GM12878 (cell line): ENCODE results near the gene POFUT2. TPM values are rescaled to one million over a fixed set of nuclear protein-coding genes. Genes with fewer than 3 reads are reported as not detected.

ENCODE experiments used
- ATAC-seq: fragments of 200-7000 bp; cut with Tn5 transposase; 3 replicates; pipeline ENCODE4 v1.9.1; 2020; ENCODE audit warnings: mild to moderate bottlenecking, moderate library complexity
- BruUV-seq: library from RNA; stranded (reverse); fragments of 400-500 nt; replicated peaks from 2 replicates; lab custom pipeline; 2021; lab: Mats Ljungman, UMichigan
- CTCF ChIA-PET: fragments of 300-600 bp; sonication (Branson Sonifier 250); formaldehyde crosslinking; extraction: SDS; loops from one replicate; lab custom pipeline; 2021; ENCODE audit warnings: inconsistent platforms; lab: Yijun Ruan, JAX
- POLR2A ChIA-PET: fragments of 350-600 bp; formaldehyde crosslinking; extraction: SDS; loops from one replicate; lab custom pipeline; 2021; ENCODE audit warnings: inconsistent platforms; lab: Charles Lee
- RAD21 ChIA-PET: fragments of 300-600 bp; sonication (Branson Sonifier 250); formaldehyde crosslinking; loops from one replicate; lab custom pipeline; 2023; ENCODE audit warnings: antibody characterized with exemption; ENCODE audit not compliant: unreplicated experiment; lab: Charles Lee
- SMC1A ChIA-PET: fragments of 300-600 bp; sonication (Branson Sonifier 250); formaldehyde crosslinking; loops from one replicate; lab custom pipeline; 2023; ENCODE audit not compliant: unreplicated experiment, uncharacterized antibody; lab: Charles Lee
- DNase-seq: peaks from one replicate; pipeline ENCODE4 v3.0.0-alpha.2; 2011; ENCODE audit warnings: low read depth, low spot score
- FAIRE-seq: peaks from 3 replicates; lab custom pipeline; 2011; peaks lifted over from hg19 to GRCh38; lab: Jason Lieb, UNC
- H2AFZ ChIP-seq: 2 replicates; pipeline ENCODE4 v1.6.0; 2011; ENCODE audit warnings: low read depth, low read length, control low read depth; ENCODE audit not compliant: control insufficient read depth
- H3K27ac ChIP-seq: 2 replicates; pipeline ENCODE4 v1.5.1; 2011; ENCODE audit warnings: control low read depth; ENCODE audit not compliant: control insufficient read depth, insufficient read depth
- H3K27me3 ChIP-seq, 2 experiments: replicated peaks in 1 of 2; 2 replicates each; pipeline versions ENCODE4 v1.6.0 to v1.6.1; 2011; ENCODE audit warnings: low read length in 1 of 2; ENCODE audit not compliant: control insufficient read depth in 2 of 2, insufficient read depth in 2 of 2
- H3K36me3 ChIP-seq, 2 experiments: 2 replicates each; pipeline ENCODE4 v1.5.1; 2011; ENCODE audit warnings: low read length in 1 of 2; ENCODE audit not compliant: control insufficient read depth in 2 of 2, insufficient read depth in 2 of 2
- H3K4me1 ChIP-seq: 2 replicates; pipeline ENCODE4 v1.6.1; 2011; ENCODE audit warnings: mild to moderate bottlenecking, low read length, moderate library complexity, mixed read lengths; ENCODE audit not compliant: control insufficient read depth, insufficient read depth
- H3K4me2 ChIP-seq: 2 replicates; pipeline ENCODE4 v1.6.0; 2011; ENCODE audit warnings: control low read depth; ENCODE audit not compliant: control insufficient read depth, insufficient read depth
- H3K4me3 ChIP-seq: fragments of 200-600 bp; sonication (generic); 2 replicates; pipeline ENCODE4 v1.5.1; 2016
- H3K79me2 ChIP-seq: 2 replicates; pipeline ENCODE4 v1.6.0; 2011; ENCODE audit warnings: low read length; ENCODE audit not compliant: control insufficient read depth, insufficient read depth
- H3K9ac ChIP-seq: 2 replicates; pipeline ENCODE4 v1.8.0; 2011; ENCODE audit warnings: low read length, control low read depth, mixed read lengths; ENCODE audit not compliant: control insufficient read depth, insufficient read depth
- H3K9me3 ChIP-seq: replicated peaks from 3 replicates; pipeline ENCODE4 v1.5.1; 2011; ENCODE audit warnings: mild to moderate bottlenecking, low read length; ENCODE audit not compliant: control insufficient read depth, insufficient read depth
- H4K20me1 ChIP-seq: 2 replicates; pipeline ENCODE4 v1.6.0; 2011; ENCODE audit not compliant: control insufficient read depth, insufficient read depth
- BMI1 ChIP-seq: fragments of 450-650 bp; IDR thresholded peaks from 2 replicates; pipeline ENCODE4 v1.6.1; 2016; ENCODE audit warnings: mild to moderate bottlenecking, moderate library complexity, borderline replicate concordance
- CBX3 ChIP-seq: fragments of 200-600 bp; sonication (generic); IDR thresholded peaks from 2 replicates; pipeline ENCODE4 v1.6.1; 2016; ENCODE audit warnings: low read depth, borderline replicate concordance
- CHD4 ChIP-seq: fragments of 200-600 bp; sonication (generic); IDR thresholded peaks from 2 replicates; pipeline ENCODE4 v1.6.1; 2016; ENCODE audit warnings: mild to moderate bottlenecking
- MEF2B ChIP-seq: fragments of 450-650 bp; IDR thresholded peaks from 2 replicates; pipeline ENCODE4 v1.6.1; 2018; ENCODE audit warnings: mild to moderate bottlenecking, moderate library complexity; ENCODE audit not compliant: partially characterized antibody, poor library complexity, severe bottlenecking
- PAX8 ChIP-seq: fragments of 450-650 bp; IDR thresholded peaks from 2 replicates; pipeline ENCODE4 v1.6.1; 2017; ENCODE audit warnings: mild to moderate bottlenecking, moderate library complexity
- RCOR1 ChIP-seq: conservative IDR thresholded peaks from 2 replicates; pipeline ENCODE4 v1.6.1; 2012; ENCODE audit warnings: low read depth, low read length, improper control_type of control experiment
- RUNX3 ChIP-seq: IDR thresholded peaks from 2 replicates; pipeline ENCODE4 v1.6.1; 2012; ENCODE audit warnings: low read length, inconsistent platforms
- SPI1 ChIP-seq: IDR thresholded peaks from 2 replicates; pipeline ENCODE4 v1.6.1; 2011; ENCODE audit warnings: low read depth, mild to moderate bottlenecking, low read length, moderate library complexity, borderline replicate concordance; ENCODE audit not compliant: insufficient read depth
- ZNF217 ChIP-seq: fragments of 450-650 bp; IDR thresholded peaks from 2 replicates; pipeline ENCODE4 v1.6.1; 2017; ENCODE audit warnings: antibody characterized with exemption, mild to moderate bottlenecking
- WGBS: methylation state at CpG from one replicate; pipeline ENCODE4 v1.1.6; 2016; ENCODE audit warnings: low lambda C conversion rate; ENCODE audit not compliant: insufficient replicate concordance, insufficient coverage; ENCODE audit errors: missing lambda C conversion rate; 5-methylcytosine and 5-hydroxymethylcytosine counted together
- in situ Hi-C: fragments of 300-500 bp; cut with MboI; formaldehyde crosslinking; loops from 9 replicates; pipeline ENCODE4 v1.14.3; 2018; ENCODE audit warnings: mixed read lengths
- intact Hi-C: fragments of 100-400 bp; cut with micrococcal nuclease; formaldehyde crosslinking; loops from one replicate; pipeline ENCODE4 v1.14.2; 2022; ENCODE audit not compliant: unreplicated experiment
- polyA plus RNA-seq, 11 experiments: library from polyadenylated mRNA; depleted of rRNA in 4 of 11; unstranded in 6 of 11; stranded (reverse) in 5 of 11; fragments of >200 nt; fragmentation: Nextera tagmentation in 4 of 11; fragmentation: Illumina TruSeq in 1 of 11; extraction: Ambion mirVana in 4 of 11; extraction: Trizol in 1 of 11; gene quantifications; 1 replicate in 1 of 11; 2 replicates in 10 of 11; pipeline versions ENCODE4 v1.2.1 to v1.2.3, GENCODE V29; 2011 to 2016; ENCODE audit warnings: inconsistent platforms in 2 of 11, missing spikeins in 2 of 11, low read depth in 1 of 11
- total RNA-seq, 4 experiments: library from RNA; depleted of rRNA in 3 of 4; stranded (reverse); fragments of >200 nt in 3 of 4; fragmentation: Illumina TruSeq in 1 of 4; extraction: Trizol in 1 of 4; gene quantifications; 2 replicates each; pipeline versions ENCODE4 v1.2.1 to v1.2.3, GENCODE V29; 2013 to 2021
- TF ChIP-seq, protein P1 (sequence below): fragments of 450-650 bp; IDR thresholded peaks from 2 replicates; pipeline ENCODE4 v1.6.1; 2018; ENCODE audit warnings: mild to moderate bottlenecking, low read depth, moderate library complexity; ENCODE audit not compliant: partially characterized antibody
- TF ChIP-seq, protein P2 (sequence below): fragments of 450-650 bp; IDR thresholded peaks from 2 replicates; pipeline ENCODE4 v1.6.1; 2017; ENCODE audit warnings: mild to moderate bottlenecking

Gene POFUT2
- total and polyA plus RNA-seq, 10 of the 15 experiments (the other 5 are each of a cell fraction or from before 2014, with no cell fraction given) = 1.2 to 15.1 (median 6.8) TPM

GRCh38 chr21:45303751-45304475 lies 16.2 kb upstream of the POFUT2 start:
- H3K27me3 ChIP-seq = no peaks in the 10 kb centered on the region
- no peaks in the 10 kb centered on the region for H3K36me3 ChIP-seq
- intact Hi-C loops = no loop called here
- H3K4me1 ChIP-seq = no peaks in the 10 kb centered on the region
- TF ChIP-seq BMI1 = no peak
- TF ChIP-seq CHD4 = no peak
- no TSS peak for BruUV-seq
- RAD21 ChIA-PET = no interaction called here
- no peaks in the 10 kb centered on the region for H4K20me1 ChIP-seq
- no peaks in the 10 kb centered on the region for H3K79me2 ChIP-seq
- no peak overlapping the region for H3K4me3 ChIP-seq
- no peak for FAIRE-seq
- ATAC-seq = no peak
- no peaks in the 10 kb centered on the region for H3K9me3 ChIP-seq
- in situ Hi-C loops = no loop called here
- DNase-seq = no peak
- H3K4me2 ChIP-seq = no peak overlapping the region
- no peak overlapping the region for H3K9ac ChIP-seq
- WGBS = 24% methylated on average over 16 of the region's 19 CpGs
- no peak overlapping the region for H3K27ac ChIP-seq
- SMC1A ChIA-PET = no interaction called here
- POLR2A ChIA-PET = no interaction called here
- CTCF ChIA-PET = no interaction called here
- H2AFZ ChIP-seq = no peak overlapping the region

DNA sequence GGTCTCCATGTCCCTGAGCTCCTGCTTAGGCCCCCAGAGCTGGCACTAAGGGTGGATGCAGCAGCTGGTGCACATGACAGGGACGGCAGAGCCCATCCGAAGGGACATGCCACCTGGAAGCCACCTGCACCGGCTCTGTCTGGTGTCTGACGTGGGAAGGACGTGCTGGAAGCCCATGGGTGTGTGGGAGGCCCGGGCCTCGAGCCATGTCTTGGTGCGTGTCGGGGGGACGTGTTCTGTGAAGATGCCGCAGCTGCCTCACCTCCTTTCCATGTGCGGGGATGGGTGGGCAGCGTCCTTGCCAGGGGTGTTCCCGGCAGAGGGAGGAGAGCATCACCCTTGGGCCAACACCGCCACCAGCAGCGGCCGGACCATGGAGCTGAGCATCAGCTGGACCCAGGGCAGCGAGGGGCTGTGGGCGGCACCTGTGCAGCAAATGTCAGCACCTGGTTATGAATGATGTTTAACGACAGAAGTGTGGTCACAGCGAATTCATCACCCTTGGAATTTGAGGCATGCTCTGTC lies 15.5 kb upstream of the POFUT2 start:
- intact Hi-C loops = no loop called here
- ChIA-PET SMC1A (no interaction called here), RAD21 (no interaction called here), CTCF (interaction anchor here (0.6 to 2.2 kb wide), 2 partner anchors 11 to 165 kb away, joined by 3 to 5 read pairs; no protein-coding TSS in a partner anchor), POLR2A (no interaction called here)
- TF ChIP-seq PAX8 = no peak
- TF ChIP-seq CBX3 = no peak
- TF ChIP-seq, protein P1, sequence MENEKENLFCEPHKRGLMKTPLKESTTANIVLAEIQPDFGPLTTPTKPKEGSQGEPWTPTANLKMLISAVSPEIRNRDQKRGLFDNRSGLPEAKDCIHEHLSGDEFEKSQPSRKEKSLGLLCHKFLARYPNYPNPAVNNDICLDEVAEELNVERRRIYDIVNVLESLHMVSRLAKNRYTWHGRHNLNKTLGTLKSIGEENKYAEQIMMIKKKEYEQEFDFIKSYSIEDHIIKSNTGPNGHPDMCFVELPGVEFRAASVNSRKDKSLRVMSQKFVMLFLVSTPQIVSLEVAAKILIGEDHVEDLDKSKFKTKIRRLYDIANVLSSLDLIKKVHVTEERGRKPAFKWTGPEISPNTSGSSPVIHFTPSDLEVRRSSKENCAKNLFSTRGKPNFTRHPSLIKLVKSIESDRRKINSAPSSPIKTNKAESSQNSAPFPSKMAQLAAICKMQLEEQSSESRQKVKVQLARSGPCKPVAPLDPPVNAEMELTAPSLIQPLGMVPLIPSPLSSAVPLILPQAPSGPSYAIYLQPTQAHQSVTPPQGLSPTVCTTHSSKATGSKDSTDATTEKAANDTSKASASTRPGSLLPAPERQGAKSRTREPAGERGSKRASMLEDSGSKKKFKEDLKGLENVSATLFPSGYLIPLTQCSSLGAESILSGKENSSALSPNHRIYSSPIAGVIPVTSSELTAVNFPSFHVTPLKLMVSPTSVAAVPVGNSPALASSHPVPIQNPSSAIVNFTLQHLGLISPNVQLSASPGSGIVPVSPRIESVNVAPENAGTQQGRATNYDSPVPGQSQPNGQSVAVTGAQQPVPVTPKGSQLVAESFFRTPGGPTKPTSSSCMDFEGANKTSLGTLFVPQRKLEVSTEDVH = no peak
- TF ChIP-seq RCOR1 = no peak
- TF ChIP-seq RUNX3 = no peak
- TF ChIP-seq SPI1 = no peak
- no peak for TF ChIP-seq ZNF217
- no peak for TF ChIP-seq MEF2B
- TF ChIP-seq, protein P2, sequence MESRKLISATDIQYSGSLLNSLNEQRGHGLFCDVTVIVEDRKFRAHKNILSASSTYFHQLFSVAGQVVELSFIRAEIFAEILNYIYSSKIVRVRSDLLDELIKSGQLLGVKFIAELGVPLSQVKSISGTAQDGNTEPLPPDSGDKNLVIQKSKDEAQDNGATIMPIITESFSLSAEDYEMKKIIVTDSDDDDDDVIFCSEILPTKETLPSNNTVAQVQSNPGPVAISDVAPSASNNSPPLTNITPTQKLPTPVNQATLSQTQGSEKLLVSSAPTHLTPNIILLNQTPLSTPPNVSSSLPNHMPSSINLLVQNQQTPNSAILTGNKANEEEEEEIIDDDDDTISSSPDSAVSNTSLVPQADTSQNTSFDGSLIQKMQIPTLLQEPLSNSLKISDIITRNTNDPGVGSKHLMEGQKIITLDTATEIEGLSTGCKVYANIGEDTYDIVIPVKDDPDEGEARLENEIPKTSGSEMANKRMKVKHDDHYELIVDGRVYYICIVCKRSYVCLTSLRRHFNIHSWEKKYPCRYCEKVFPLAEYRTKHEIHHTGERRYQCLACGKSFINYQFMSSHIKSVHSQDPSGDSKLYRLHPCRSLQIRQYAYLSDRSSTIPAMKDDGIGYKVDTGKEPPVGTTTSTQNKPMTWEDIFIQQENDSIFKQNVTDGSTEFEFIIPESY = no peak
- H3K27ac ChIP-seq = no peak overlapping the region
- no peak for DNase-seq
- no peak overlapping the region for H2AFZ ChIP-seq
- no peaks in the 10 kb centered on the region for H3K9me3 ChIP-seq
- no TSS peak for BruUV-seq
- in situ Hi-C loops = no loop called here
- H3K79me2 ChIP-seq = no peaks in the 10 kb centered on the region
- no peaks in the 10 kb centered on the region for H3K36me3 ChIP-seq
- ATAC-seq = no peak
- H3K4me2 ChIP-seq = no peak overlapping the region
- H3K4me1 ChIP-seq = no peaks in the 10 kb centered on the region
- WGBS = 39% methylated on average over 21 of the region's 21 CpGs
- no peaks in the 10 kb centered on the region for H4K20me1 ChIP-seq
- no peak overlapping the region for H3K4me3 ChIP-seq
- H3K9ac ChIP-seq = no peak overlapping the region
- no peak for FAIRE-seq
- H3K27me3 ChIP-seq = no peaks in the 10 kb centered on the region
